Activated T-cell treated with anti-CD3 and anti-CD28 coated beads, Interleukin-2, amount 50 U/mL, for 72 hours (primary cell): ENCODE results near the gene ATN1. TPM values are rescaled to one million over a fixed set of nuclear protein-coding genes. Genes with fewer than 3 reads are reported as not detected.
"Not testable (repeated sequence)": the region's sequence is repeated elsewhere in the genome, so short reads cannot be mapped to it uniquely, and the experiment has no call there.

Experiments
- ATAC-seq, 2 donors: fragments of 150-1000 bp; cut with Tn5 transposase; replicated peaks in 1 of 2; 2 replicates each; pipeline ENCODE4 v1.10.0; 2021; ENCODE audit warnings: moderate library complexity in 2 of 2, mild to moderate bottlenecking in 1 of 2
- DNase-seq, 2 donors: peaks; one replicate each; pipeline ENCODE4 v3.0.0; 2021 to 2022; ENCODE audit warnings: mixed read lengths in 1 of 2
- H3K27ac Mint-ChIP-seq: one replicate; pipeline ENCODE4 v1.8.0; 2022; ENCODE audit warnings: mild to moderate bottlenecking, moderate library complexity, mixed read lengths
- H3K27me3 Mint-ChIP-seq: one replicate; pipeline ENCODE4 v1.8.0; 2022; ENCODE audit warnings: low read depth, mixed read lengths
- H3K36me3 Mint-ChIP-seq, 2 donors: one replicate each; pipeline ENCODE4 v1.8.0; 2022; ENCODE audit warnings: mixed read lengths in 2 of 2, mild to moderate bottlenecking in 1 of 2; ENCODE audit not compliant: insufficient read depth in 2 of 2
- H3K4me1 Mint-ChIP-seq: one replicate; pipeline ENCODE4 v1.8.0; 2022; ENCODE audit warnings: low read depth, mixed read lengths
- H3K4me3 Mint-ChIP-seq, 2 donors: one replicate each; pipeline ENCODE4 v1.8.0; 2022; ENCODE audit warnings: mild to moderate bottlenecking in 2 of 2, mixed read lengths in 2 of 2, moderate library complexity in 2 of 2
- H3K9me3 Mint-ChIP-seq, 2 donors: one replicate each; pipeline ENCODE4 v1.8.0; 2022; ENCODE audit warnings: mixed read lengths in 2 of 2
- total RNA-seq, 2 donors: library from RNA; stranded (reverse); gene quantifications; one replicate each; pipeline ENCODE4 v1.2.3, GENCODE V29; 2022

Gene ATN1
- total RNA-seq, 2 donors from 2014 or later, result 51.4 to 64.9 TPM

- peak overlapping the region; percentile 93 for H3K27ac Mint-ChIP-seq
- peaks cover 31% of the 10 kb centered on the region for H3K4me1 Mint-ChIP-seq
- H3K27me3 Mint-ChIP-seq, result no peaks in the 10 kb centered on the region
- ATAC-seq (peak; percentile 3 to 10), DNase-seq (no peak)
- no peaks in the 10 kb centered on the region for H3K36me3 Mint-ChIP-seq
- no peaks in the 10 kb centered on the region for H3K9me3 Mint-ChIP-seq
- H3K4me3 Mint-ChIP-seq, result peak overlapping the region; percentile 79 to 91
Observed at GRCh38 chr12:6891646-6892001, 36.1 kb upstream of the ATN1 start.

- H3K27me3 Mint-ChIP-seq, H3K9me3 Mint-ChIP-seq, DNase-seq, ATAC-seq, H3K36me3 Mint-ChIP-seq: not testable (repeated sequence)
- Mint-ChIP-seq H3K4me1 (peaks cover 31% of the 10 kb centered on the region), H3K27ac (peak overlapping the region; percentile 69), H3K4me3 (peak overlapping the region; percentile 79 to 91)
Observed at GRCh38 chr12:6892683-6893082, 35.1 kb upstream of the ATN1 start.

- no peaks in the 10 kb centered on the region for H3K36me3 Mint-ChIP-seq
- H3K27me3 Mint-ChIP-seq, result no peaks in the 10 kb centered on the region
- no peaks in the 10 kb centered on the region for H3K9me3 Mint-ChIP-seq
- no peak for ATAC-seq
- peaks cover 32% of the 10 kb centered on the region for H3K4me1 Mint-ChIP-seq
- no peak overlapping the region for H3K27ac Mint-ChIP-seq
- DNase-seq, result no peak
- no peak overlapping the region for H3K4me3 Mint-ChIP-seq
Observed at GRCh38 chr12:6894321-6894720, 33.4 kb upstream of the ATN1 start.

GRCh38 chr12:6896846-6897435 is 30.8 kb upstream of the ATN1 start:
- ATAC-seq (no peak), DNase-seq (no peak)
- Mint-ChIP-seq H3K27me3 (no peaks in the 10 kb centered on the region), H3K9me3 (no peaks in the 10 kb centered on the region), H3K27ac (no peak overlapping the region), H3K36me3 (no peaks in the 10 kb centered on the region), H3K4me3 (no peak overlapping the region), H3K4me1 (peaks cover 22% of the 10 kb centered on the region)

- Mint-ChIP-seq H3K9me3 (no peaks in the 10 kb centered on the region), H3K4me3 (no peak overlapping the region), H3K36me3 (no peaks in the 10 kb centered on the region), H3K27me3 (no peaks in the 10 kb centered on the region), H3K27ac (no peak overlapping the region), H3K4me1 (peaks cover 14% of the 10 kb centered on the region)
- DNase-seq, result no peak
- ATAC-seq, result no peak
Observed at GRCh38 chr12:6899427-6899826, 28.3 kb upstream of the ATN1 start.

GRCh38 chr12:6899837-6900519 is 27.8 kb upstream of the ATN1 start:
- ATAC-seq (no peak), DNase-seq (no peak)
- H3K27ac Mint-ChIP-seq, result no peak overlapping the region
- H3K36me3 Mint-ChIP-seq, result no peaks in the 10 kb centered on the region
- peaks cover 14% of the 10 kb centered on the region for H3K4me1 Mint-ChIP-seq
- H3K9me3 Mint-ChIP-seq, result no peaks in the 10 kb centered on the region
- no peaks in the 10 kb centered on the region for H3K27me3 Mint-ChIP-seq
- H3K4me3 Mint-ChIP-seq, result no peak overlapping the region

- Mint-ChIP-seq H3K9me3 (no peaks in the 10 kb centered on the region), H3K36me3 (no peaks in the 10 kb centered on the region), H3K27ac (no peak overlapping the region), H3K27me3 (no peaks in the 10 kb centered on the region), H3K4me3 (no peak overlapping the region), H3K4me1 (peaks cover 14% of the 10 kb centered on the region)
- ATAC-seq, result no peak
- no peak for DNase-seq
Observed at GRCh38 chr12:6902448-6902847, 25.3 kb upstream of the ATN1 start.

- Mint-ChIP-seq H3K4me1 (peaks cover 14% of the 10 kb centered on the region), H3K27ac (no peak overlapping the region), H3K4me3 (no peak overlapping the region), H3K9me3 (no peaks in the 10 kb centered on the region), H3K36me3 (no peaks in the 10 kb centered on the region), H3K27me3 (no peaks in the 10 kb centered on the region)
- DNase-seq, result no peak
- ATAC-seq, result no peak
Observed at GRCh38 chr12:6903722-6904121, 24.0 kb upstream of the ATN1 start.

GRCh38 chr12:6904280-6905276 is 23.2 kb upstream of the ATN1 start, which contains the start of gene LRRC23:
Gene LRRC23, plus strand, starts transcription at chr12:6904822. Its CDS starts 812 bp downstream, at chr12:6905634.
- H3K36me3 Mint-ChIP-seq, result no peaks in the 10 kb centered on the region
- H3K4me1 Mint-ChIP-seq, result peaks cover 10% of the 10 kb centered on the region
- H3K4me3 Mint-ChIP-seq, result no peak within 1 kb of the TSS
- no peak within 1 kb of the TSS for H3K27ac Mint-ChIP-seq
- no peaks in the 10 kb centered on the region for H3K27me3 Mint-ChIP-seq
- peak; percentile 95 to 98 for ATAC-seq
- H3K9me3 Mint-ChIP-seq, result no peaks in the 10 kb centered on the region
- peak; percentile 97 to 98 for DNase-seq

GRCh38 chr12:6905414-6906040 is 22.2 kb upstream of the ATN1 start:
- Mint-ChIP-seq H3K27me3 (no peaks in the 10 kb centered on the region), H3K9me3 (no peaks in the 10 kb centered on the region), H3K36me3 (no peaks in the 10 kb centered on the region), H3K4me3 (no peak overlapping the region), H3K4me1 (peaks cover under 1% of the 10 kb centered on the region), H3K27ac (no peak overlapping the region)
- ATAC-seq (no peak), DNase-seq (no peak)

- not testable (repeated sequence) for H3K27me3 Mint-ChIP-seq, H3K36me3 Mint-ChIP-seq, H3K27ac Mint-ChIP-seq, DNase-seq, H3K9me3 Mint-ChIP-seq, H3K4me3 Mint-ChIP-seq, H3K4me1 Mint-ChIP-seq, ATAC-seq
Observed at GRCh38 chr12:6908141-6908540, 19.6 kb upstream of the ATN1 start.

- no peak overlapping the region for H3K4me3 Mint-ChIP-seq
- ATAC-seq (peak in 1 of 2 donors; percentile 22), DNase-seq (no peak)
- no peaks in the 10 kb centered on the region for H3K9me3 Mint-ChIP-seq
- H3K4me1 Mint-ChIP-seq, result peaks cover 16% of the 10 kb centered on the region
- H3K36me3 Mint-ChIP-seq, result no peaks in the 10 kb centered on the region
- no peaks in the 10 kb centered on the region for H3K27me3 Mint-ChIP-seq
- no peak overlapping the region for H3K27ac Mint-ChIP-seq
Observed at GRCh38 chr12:6909421-6910145, 18.2 kb upstream of the ATN1 start.
